GM12801 (cell line): ENCODE data around the gene TRIM7.

Source experiments
- CTCF ChIP-seq: IDR thresholded peaks from one replicate; pipeline ENCODE4 v1.5.1; 2011; ENCODE audit warnings: control low read depth; ENCODE audit not compliant: insufficient read length; ENCODE audit errors: extremely low read depth

TRIM7 gene

GRCh38 chr5:181184845-181185216, 20.2 kb downstream of the TRIM7 start:
- no peak for TF ChIP-seq CTCF

GRCh38 chr5:181182651-181183050, 22.3 kb downstream of the TRIM7 start:
- no peak for TF ChIP-seq CTCF

GRCh38 chr5:181181650-181182565, 23.1 kb downstream of the TRIM7 start:
- no peak for TF ChIP-seq CTCF

- no peak for TF ChIP-seq CTCF
Measured at GRCh38 chr5:181176254-181176952, 28.6 kb downstream of the TRIM7 start.

GRCh38 chr5:181173420-181174342, 31.3 kb downstream of the TRIM7 start:
- TF ChIP-seq CTCF = no peak

- no peak for TF ChIP-seq CTCF
Measured at GRCh38 chr5:181173027-181173419, 32.0 kb downstream of the TRIM7 start.

GRCh38 chr5:181171782-181172181, 33.2 kb downstream of the TRIM7 start:
- TF ChIP-seq CTCF = no peak
